GM12864 (cell line): ENCODE data around the gene ZNF385D.

Source experiments
- DNase-seq: peaks from one replicate; pipeline ENCODE4 v3.0.0-alpha.2; 2011; ENCODE audit warnings: low read depth
- H3K4me3 ChIP-seq: 2 replicates; pipeline ENCODE4 v1.5.1; 2011; ENCODE audit warnings: mild to moderate bottlenecking, low read depth, low read length, control low read depth
- CTCF ChIP-seq: IDR thresholded peaks from 2 replicates; pipeline ENCODE4 v1.5.1; 2011; ENCODE audit warnings: low read depth, mild to moderate bottlenecking, moderate library complexity, low read length, control low read depth, inconsistent platforms; ENCODE audit errors: missing control alignments

The ZNF385D gene

GRCh38 chr3:21517184-21517583 is 233.8 kb downstream of the ZNF385D start:
- DNase-seq = no peak
- TF ChIP-seq CTCF = no peak
- H3K4me3 ChIP-seq = no peak overlapping the region

GRCh38 chr3:21515417-21515816 is 235.6 kb downstream of the ZNF385D start:
- DNase-seq = no peak
- H3K4me3 ChIP-seq = no peak overlapping the region
- TF ChIP-seq CTCF = no peak

- TF ChIP-seq CTCF = no peak
- H3K4me3 ChIP-seq = no peak overlapping the region
- no peak for DNase-seq
Observed at GRCh38 chr3:21509731-21510470, 241.1 kb downstream of the ZNF385D start.

GRCh38 chr3:21508246-21508645 is 242.8 kb downstream of the ZNF385D start:
- DNase-seq = no peak
- no peak for TF ChIP-seq CTCF
- no peak overlapping the region for H3K4me3 ChIP-seq

- DNase-seq = no peak
- H3K4me3 ChIP-seq = no peak overlapping the region
- TF ChIP-seq CTCF = no peak
Observed at GRCh38 chr3:21505711-21506460, 245.1 kb downstream of the ZNF385D start.

GRCh38 chr3:21502656-21503055 is 248.4 kb downstream of the ZNF385D start:
- DNase-seq = no peak
- H3K4me3 ChIP-seq = no peak overlapping the region
- no peak for TF ChIP-seq CTCF
